Hypothalamus (tissue), 51 donors: ENCODE measurements around the gene COLEC12.

Experiments used
- DNase-seq, 51 donors: peaks; one replicate each; lab custom pipeline; 2025; lab: John Stamatoyannopoulos, UW

Gene COLEC12

DNA sequence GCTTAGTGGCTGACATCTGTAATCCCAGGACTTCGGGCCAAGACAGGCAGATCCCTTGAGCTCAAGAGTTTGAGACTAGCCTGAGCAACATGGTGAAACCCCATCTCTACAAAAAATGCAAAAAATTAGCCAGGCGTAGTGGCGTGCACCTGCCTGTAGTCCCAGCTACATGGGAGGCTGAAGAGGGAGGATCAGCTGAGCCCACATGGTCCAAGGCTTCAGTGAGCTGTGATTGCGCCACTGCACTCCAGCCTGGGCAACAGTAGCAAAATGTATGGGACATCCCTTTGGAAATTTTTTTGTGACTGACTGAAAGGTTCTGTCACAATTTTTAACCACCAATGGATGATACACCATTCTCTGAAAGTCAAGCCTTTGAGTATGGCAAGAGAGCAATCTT, 6.3 kb upstream of the COLEC12 start:
- DNase-seq, result no peak

DNA sequence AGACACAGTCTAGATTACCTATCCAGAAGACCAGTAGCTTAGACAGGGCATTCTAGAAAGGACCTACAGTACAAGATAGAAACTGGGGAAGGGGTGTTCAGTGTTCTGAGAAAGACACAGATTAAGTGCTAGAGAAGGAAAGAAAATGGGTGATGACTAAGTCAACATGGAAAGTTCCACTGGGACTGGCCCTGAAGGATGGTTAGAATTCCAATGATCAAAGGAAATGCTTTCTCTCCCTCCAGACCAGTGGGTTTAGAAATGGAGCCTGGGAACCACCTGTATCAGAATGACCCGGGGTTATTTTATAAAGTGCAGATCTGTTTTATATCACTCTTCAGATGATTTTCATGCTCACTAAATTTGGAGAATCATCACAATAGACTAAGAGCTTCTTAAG, 5.8 kb upstream of the COLEC12 start:
- no peak for DNase-seq

DNA sequence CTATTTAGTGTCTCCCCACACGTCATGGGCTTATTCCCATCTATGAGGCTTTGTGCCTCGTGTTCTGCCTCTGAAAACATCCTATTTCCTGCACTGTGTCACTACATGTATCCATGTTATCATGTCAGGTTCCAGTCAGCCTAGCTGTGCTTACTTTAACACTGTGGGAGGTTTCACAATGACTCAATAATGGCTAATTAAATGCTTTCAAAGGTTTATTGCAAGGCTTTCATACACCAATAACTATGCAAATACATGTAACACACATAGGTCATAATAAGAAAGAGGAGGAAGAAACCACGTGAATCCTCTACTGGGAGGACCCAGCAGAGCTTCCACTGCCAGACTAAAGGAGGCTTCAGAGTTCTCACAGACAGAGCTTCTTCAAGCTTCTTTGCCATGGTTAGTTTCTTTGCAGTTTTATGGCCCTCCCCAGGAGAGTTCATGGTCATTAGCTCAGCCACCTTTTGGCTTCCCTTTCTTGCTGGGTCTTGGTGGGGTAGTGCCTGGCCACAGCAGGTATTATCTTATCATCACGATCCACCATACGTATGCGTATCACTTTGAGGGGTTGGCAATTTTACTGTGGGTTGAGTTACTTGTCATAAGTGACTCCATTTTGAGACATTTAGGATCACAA, 5.1 kb upstream of the COLEC12 start:
- DNase-seq, result no peak

DNA sequence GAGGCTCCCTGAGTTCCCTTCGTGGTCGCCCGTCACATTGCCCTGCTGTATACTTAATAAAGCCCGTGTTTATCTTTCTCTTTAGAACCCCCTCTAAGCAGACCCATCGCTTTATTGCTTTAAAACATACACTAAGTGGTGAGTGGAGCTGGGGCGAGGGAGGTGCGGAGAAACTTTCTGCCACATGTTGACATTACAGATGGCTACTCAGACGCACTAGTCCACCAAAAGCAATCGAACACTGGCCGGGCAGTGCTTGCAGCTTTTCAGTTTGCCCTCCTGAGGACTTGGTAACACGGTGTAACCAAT, 859 bp upstream of the COLEC12 start:
- peak in 1 of 51 donors; percentile 35 for DNase-seq

DNA sequence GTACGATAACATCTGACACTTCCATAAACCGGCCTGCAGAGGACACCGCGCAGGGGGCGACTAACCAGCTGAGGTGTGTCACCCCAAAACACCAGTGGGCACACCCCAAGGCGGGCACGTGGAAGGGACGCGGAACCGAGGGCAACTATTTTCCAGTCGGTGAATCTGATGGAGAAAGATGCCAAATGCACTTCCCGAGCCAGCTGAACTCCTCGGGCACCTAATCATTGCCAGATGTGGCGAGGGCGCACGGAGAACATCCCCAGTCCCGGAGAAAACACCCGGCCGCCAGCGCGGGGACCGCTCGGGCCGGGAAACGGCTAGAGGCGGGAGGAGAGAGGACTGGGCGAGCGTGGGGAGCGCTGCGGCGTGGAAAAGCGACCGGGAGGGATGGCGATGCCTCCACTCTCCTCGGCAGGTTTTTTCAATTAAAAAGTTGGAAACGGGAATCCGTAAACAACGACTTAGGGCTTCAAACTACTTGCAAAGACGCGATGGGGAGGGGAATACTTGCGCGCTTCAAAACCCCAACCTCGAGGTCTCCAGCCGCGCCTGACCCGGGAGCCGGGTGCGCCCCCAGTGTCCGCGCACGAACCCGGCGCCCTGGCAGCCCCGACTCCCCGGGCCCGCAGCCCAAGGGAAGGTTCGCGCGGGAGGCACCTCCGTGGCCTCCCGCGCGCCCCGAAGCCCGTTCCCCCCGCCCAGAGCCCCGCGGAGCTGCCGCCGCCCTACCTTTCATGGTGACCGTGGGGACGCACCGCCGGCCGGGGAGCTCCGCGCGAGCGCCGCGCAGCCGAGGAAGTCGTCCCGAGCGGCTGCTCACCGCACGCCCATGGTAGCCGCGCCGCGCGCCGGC, 497 bp downstream of the COLEC12 start:
- DNase-seq, result peak in 9 of 51 donors; percentile 16 to 40 (median 25)

DNA sequence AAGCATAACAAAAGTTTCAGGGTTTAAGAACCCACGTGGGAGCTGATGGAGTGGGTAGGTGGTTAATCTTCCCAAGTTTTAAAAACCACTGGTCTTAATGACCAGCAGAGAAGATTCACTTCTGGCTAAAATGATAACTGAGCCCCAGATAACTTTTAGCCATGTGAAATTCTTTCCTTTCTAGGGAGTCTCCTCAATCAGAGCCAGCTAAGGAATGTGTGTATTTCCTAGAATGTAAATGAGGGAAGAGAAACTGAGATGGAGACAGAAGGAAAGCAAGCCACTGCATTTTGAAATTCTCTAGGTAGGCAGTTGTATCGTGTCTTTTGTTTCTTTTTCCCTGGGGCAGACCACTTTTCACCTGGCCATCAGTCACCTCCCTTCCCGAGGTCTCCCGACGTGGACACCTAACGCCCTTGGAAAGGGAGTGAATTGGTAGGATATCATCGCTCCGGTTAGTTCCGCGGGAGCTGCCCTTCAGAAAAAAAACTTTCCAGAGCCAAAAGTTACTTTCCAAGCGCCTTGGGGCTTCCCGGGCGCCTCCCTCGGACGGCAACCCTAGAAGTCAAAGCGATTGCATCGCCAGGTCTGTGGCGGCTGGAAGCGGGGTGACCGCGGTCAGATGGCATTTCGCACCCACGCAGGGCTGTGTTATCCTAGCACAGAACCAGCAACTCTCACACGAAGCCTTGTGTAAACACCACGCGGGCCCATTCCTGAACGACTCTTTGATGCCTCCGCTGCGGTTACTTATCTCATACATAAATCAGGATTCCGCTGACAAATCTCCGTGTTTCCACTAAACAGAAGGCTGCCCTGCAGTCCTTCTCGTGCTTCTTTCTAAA, 1.3 kb downstream of the COLEC12 start:
- no peak for DNase-seq

DNA sequence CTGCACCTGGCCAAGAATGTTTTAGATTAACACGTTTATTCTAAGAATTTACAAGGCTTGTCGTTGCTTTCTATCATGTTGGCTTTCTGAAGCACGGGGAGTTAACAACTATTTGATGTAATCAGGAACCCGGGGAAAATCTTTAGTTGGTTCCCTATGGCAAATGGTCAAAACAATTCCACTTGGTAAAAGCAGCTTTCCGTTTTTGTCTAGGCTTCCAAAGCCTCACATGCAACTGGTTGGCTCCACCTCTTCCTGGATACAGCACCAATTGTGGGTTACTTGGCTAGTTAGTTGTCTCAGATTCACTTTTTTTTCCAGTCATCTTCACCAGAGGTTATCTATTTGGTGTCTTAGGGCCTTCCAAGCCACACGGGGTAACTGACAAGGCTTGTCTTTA, 2.8 kb downstream of the COLEC12 start:
- no peak for DNase-seq

DNA sequence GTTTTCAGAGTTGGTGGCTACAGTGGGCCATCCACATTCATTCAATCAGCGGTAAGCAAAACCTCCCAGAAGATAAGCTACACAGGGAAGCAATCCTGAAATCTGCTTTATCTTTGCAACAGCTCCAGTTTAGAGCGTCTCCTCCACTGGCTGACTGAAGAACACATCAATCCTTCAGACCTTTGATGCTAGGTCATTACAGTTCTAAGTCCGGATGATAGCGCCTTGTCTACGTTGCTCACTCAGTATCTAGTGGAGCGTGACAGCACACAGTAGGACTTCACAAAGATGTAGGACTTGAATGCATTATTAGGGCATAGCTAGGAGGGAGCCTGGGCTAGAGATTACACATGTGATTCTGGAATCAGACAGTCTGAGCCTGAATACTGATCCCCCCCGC, 5.0 kb downstream of the COLEC12 start:
- no peak for DNase-seq

DNA sequence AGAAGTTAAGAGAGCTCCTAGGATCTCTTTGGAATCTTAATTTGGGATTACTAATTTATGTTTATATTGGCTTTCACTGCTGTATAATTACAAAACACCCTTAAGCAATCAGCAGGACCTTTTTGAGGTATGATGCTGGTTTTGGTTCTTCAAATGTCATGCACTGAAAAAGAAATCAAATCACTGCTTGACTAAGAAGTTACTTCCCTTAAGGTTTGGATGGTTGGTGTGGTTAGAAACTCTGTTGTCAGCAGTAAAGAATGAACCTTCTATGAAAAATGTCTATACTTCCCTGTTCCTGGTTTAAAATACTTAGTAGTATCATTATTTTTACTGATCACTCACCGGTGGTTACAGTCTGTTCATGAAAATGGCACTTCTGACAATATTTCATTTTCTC, 5.5 kb downstream of the COLEC12 start:
- no peak for DNase-seq

DNA sequence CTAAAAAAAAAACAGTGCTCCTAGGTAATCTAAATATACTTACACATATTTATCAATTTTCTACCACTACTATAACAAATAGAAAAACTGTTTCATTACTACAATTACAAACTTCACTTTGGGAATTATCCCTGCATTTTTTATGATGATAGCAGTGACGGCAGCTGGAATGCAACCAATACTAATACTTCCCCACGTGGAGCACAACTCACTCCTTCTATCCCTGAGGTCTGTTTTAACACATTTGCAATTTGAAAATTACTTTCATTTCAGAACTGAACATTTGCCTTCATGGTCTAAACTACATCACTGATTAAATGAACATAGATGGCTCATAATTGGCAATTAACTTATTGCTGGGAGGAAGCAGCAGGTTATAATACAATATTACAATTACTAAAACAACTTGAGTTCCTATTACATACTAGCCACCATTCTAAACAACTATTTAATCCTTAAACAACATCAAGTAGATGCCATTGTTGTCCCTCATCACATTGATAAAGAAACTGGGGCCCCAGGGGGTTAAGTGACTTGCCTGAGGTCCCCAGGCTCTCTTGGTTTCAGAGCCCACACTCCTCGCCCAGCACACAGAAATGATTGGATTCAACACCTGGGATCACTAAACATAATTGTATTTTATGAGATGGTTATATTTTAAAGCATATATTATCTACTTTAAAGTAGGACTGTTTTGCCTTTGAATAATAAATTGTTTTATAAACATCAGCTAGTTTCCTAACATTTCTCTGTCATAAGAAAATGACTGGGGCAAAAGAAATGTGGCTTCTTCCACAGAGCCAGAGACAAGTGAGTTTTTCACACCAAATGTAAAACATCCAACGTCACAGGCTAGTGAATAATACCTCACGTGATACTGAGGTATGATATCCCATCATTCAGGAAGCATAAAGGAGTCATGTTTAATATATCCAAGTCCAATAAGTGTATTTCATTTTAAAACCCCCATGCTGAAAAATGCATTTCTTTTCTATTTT, 6.2 kb downstream of the COLEC12 start:
- no peak for DNase-seq

DNA sequence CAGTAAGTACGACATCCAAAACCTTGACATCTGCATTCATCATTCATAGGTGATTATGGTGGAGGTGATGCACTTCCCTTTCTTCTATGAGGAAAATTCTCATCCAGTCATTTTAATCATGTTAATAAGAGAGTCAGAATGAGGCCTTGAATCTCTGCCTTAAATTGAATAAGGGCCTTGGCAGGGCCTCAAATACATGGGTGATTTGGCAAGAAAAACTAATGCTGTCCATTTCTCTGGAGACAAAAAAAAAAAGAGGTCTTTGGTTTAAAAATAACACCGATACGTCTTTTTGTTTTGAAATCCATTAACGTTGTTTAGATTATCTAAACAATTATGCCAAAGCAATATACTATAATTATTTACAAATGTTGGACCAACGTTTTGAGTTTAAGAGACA, 8.1 kb downstream of the COLEC12 start:
- DNase-seq, result no peak

DNA sequence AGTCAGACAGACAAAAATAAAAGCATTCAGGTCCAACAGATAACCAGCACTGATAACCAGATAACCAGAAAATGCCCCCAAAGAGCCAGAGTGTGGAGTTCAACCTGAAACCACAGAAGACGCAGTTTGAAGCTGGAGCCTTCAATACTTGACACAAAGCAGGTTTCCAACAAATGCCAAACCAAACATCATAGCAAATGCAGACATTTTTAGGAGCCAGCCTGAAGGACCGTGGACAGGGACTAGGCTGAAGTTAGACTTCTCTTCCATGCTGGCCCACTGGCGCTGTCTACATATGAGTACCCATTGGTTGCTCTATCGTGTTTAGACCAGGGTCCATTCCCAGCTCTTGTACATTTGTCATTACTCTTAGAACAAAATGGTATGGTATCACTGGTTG, 9.9 kb downstream of the COLEC12 start:
- DNase-seq, result no peak

DNA sequence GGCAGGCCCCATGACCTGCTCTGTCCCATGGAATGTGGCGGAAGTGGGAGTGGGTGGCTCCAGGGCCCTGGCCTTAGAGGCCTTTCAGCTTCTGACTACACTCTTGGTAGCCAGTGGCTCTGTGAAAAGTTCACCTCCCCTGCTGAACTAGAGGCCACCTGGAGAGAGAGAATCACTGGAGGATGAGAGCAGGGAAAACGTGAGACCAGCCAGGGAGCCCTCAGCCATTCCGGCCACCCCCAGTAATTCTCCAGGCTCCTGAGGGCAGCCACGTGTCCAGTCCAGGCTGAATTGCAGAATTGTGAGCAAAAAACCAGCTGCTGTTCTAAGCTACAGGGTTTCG, 10.5 kb downstream of the COLEC12 start:
- DNase-seq, result no peak

DNA sequence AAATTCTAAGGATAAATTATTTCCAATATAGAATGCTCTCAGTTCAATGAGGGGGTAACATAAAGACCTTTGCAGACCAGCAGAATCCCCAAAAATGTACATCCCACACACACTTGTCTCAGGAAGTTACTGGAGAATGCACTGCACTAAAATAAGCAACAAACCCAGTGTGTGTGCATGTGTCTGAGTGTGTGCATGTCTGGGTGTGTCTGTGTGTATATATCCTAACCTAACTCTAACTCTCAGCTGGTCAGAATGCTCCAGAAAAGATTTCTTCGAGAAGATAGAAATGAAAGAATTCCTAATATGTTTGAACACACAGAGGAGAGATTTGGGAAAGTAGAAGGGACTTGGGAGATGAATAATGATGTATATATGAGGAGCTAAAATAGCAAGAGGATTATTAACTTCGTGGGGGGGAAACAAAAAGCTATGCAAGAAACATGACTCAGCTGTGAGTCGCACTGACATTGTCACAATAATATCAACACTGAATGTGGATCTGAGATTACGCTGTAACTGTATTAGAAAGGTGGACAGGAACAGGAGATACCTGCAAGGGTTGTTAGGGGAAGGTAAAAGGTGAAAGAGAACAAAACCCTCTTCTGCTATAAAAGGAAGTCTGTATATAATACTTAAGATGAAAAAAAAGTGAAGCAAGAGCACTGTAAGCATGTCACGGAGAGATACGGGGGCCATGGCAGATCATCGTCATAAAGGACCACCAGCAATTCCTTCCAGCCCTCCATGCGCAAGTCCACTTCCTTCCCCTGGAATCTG, 11.1 kb downstream of the COLEC12 start:
- no peak for DNase-seq

DNA sequence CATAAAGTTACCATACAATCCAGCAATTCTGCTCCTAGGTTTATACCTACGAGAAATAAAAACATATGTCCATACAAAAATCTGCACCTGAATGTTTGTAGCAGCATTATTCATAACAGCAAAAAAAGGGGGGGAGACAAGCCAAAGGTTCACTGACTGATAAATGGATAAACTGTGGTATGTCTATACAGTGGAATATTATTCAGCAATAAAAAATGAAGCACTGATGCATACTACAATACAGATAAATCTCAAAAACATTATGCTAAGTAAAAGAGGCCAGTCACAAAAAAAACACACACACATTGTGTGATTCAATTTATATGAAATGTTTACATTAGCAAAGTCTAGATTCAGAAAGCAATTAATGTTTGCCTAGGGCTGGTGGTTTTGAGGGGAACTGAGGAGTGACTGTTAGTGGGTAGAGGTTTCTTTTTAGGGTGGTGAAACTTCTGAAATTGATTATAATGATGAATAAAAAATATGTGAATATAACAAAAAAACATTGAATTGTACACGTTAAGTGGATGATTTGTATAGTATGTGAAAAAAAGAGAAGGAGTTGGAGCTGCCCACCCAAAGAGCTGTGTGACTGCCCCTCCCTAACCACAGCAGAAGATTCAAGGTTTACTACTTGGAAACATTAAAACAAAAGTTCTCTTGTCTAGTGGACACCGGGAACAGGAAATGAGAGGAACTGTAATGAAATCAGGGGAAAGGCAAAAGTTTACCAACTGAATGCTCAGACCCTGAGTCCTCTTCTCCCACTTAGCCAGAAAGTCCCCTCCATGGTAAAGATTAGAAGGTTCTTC, 13.4 kb downstream of the COLEC12 start:
- DNase-seq, result no peak

DNA sequence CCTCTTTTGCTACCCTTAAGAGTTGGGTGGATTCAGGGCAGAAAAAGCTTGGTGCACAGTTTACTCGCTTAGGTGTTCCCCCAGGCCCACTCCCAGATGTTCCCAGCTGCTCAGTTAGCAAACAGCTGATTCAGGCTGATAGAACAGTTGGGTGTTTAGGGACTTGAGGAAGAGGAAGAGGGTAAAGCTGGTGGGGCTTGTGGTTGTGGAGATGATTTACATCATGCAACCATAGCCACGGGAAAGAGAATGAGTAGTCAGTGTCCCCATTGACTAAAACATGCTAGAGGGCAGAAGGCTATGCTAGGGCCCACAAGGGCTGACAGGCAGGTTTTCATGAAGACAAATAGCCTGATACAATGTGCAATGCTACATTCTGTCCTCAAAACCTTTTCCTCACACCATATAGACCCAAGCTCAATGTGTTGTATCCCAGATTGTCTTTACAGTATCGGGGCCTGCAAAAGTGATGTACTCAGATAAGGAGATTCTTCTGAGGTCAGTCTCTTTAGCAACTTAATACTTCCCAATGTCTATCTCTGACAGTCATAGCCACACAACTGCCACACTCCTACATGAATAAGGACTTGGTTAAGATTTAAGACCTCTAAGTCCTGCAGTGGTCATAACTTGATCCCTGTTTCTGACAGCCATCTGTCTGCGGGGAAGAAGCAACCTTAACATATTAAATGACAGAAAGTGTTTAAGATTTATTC, 15.6 kb downstream of the COLEC12 start:
- no peak for DNase-seq

DNA sequence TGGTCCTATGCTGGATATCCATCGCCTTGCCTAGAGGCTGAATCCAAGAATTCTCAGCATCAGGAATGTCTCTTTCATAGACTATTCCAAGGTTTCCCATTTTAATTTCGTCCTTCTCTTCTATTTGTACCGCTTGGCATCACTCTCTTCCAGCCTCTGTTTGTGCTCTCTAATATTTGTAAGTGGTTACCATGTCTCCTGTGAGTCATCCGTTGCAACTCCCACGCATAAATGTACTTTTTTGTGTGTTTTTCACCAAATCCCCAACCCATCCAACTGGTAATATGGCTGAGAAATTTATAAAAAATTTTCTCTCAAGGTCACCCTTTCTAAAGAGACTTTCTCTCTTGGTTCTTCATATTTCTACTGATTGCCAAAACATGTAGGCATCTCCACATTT, 21.8 kb downstream of the COLEC12 start:
- no peak for DNase-seq

DNA sequence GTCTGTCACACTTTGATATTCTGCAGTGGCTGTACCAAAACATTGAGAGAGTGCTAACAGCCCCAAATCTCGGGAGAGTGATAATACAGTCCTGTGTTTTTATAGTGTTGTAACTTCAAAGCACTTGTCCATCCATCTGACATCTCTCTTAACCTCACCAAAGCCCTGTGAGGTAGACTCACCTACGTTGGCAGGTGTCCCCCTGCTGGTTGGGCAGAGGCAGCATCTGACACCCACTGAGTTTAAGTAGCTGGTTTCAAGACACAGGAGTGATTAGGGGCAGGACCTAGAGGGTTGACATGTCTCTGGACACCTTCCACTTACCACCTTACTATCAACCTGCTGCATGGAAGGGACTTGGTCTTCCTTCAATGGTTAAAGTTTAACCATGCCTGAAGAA, 22.9 kb downstream of the COLEC12 start:
- DNase-seq, result no peak
